DOHH2 (cell line): ENCODE data around the gene EXOC6B.

Experiments
- H3F3A ChIP-seq: fragments of 200-600 bp; sonication (generic), shearing (Covaris generic); 2 replicates; pipeline ENCODE4 v1.6.0; 2016; ENCODE audit warnings: antibody characterized with exemption, mild to moderate bottlenecking; ENCODE audit not compliant: control insufficient read depth, insufficient read depth
- H3K27ac ChIP-seq: fragments of 200-600 bp; sonication (generic); 2 replicates; pipeline ENCODE4 v1.5.1; 2014; ENCODE audit warnings: low read depth, mild to moderate bottlenecking, low read length, moderate library complexity
- H3K27me3 ChIP-seq: fragments of 200-600 bp; sonication (generic); 2 replicates; pipeline ENCODE4 v1.6.1; 2014; ENCODE audit warnings: mild to moderate bottlenecking, low read length, mixed read lengths; ENCODE audit not compliant: control insufficient read depth
- H3K36me3 ChIP-seq: fragments of 200-600 bp; sonication (generic); 2 replicates; pipeline ENCODE4 v1.6.1; 2014; ENCODE audit warnings: mild to moderate bottlenecking, low read length, moderate library complexity, mixed read lengths; ENCODE audit not compliant: control insufficient read depth
- H3K4me1 ChIP-seq: fragments of 200-600 bp; sonication (generic); 2 replicates; pipeline ENCODE4 v1.6.1; 2014; ENCODE audit warnings: mild to moderate bottlenecking, low read length, mixed read lengths; ENCODE audit not compliant: control insufficient read depth
- H3K4me2 ChIP-seq: fragments of 200-600 bp; sonication (generic); 2 replicates; pipeline ENCODE4 v1.6.0; 2014; ENCODE audit warnings: mild to moderate bottlenecking, low read length, moderate library complexity
- H3K4me3 ChIP-seq: fragments of 200-600 bp; sonication (generic); 2 replicates; pipeline ENCODE4 v1.5.1; 2014; ENCODE audit warnings: mild to moderate bottlenecking, low read length, mixed read lengths
- H3K79me2 ChIP-seq: fragments of 200-600 bp; sonication (generic); 2 replicates; pipeline ENCODE4 v1.6.1; 2014; ENCODE audit warnings: mild to moderate bottlenecking, low read length, mixed read lengths; ENCODE audit not compliant: control insufficient read depth
- H3K9me2 ChIP-seq: fragments of 200-600 bp; sonication (generic); replicated peaks from 2 replicates; pipeline ENCODE4 v1.6.1; 2014; ENCODE audit warnings: mild to moderate bottlenecking, low read length, mixed read lengths; ENCODE audit not compliant: control insufficient read depth
- H3K9me3 ChIP-seq: fragments of 200-600 bp; sonication (generic); 2 replicates; pipeline ENCODE4 v1.6.1; 2014; ENCODE audit warnings: antibody characterized with exemption, low read length, mixed read lengths; ENCODE audit not compliant: control insufficient read depth, insufficient read depth
- H4K20me1 ChIP-seq: fragments of 200-600 bp; sonication (generic); 2 replicates; pipeline ENCODE4 v1.6.0; 2014; ENCODE audit warnings: low read depth, mild to moderate bottlenecking, antibody characterized with exemption, low read length, moderate library complexity; ENCODE audit not compliant: control insufficient read depth, insufficient read depth
- EZH2phosphoT487 ChIP-seq: fragments of 200-600 bp; sonication (generic); IDR thresholded peaks from 2 replicates; pipeline ENCODE4 v1.6.1; 2017; ENCODE audit warnings: borderline replicate concordance, mild to moderate bottlenecking, antibody characterized with exemption, low read length, moderate library complexity, mixed read lengths
- TF ChIP-seq, protein P1 (sequence below): fragments of 200-600 bp; sonication (generic); IDR thresholded peaks from one replicate; pipeline ENCODE4 v1.5.1; 2014; ENCODE audit warnings: antibody characterized with exemption, mild to moderate bottlenecking, low read depth, low read length; ENCODE audit not compliant: poor library complexity, severe bottlenecking

The EXOC6B gene

DNA sequence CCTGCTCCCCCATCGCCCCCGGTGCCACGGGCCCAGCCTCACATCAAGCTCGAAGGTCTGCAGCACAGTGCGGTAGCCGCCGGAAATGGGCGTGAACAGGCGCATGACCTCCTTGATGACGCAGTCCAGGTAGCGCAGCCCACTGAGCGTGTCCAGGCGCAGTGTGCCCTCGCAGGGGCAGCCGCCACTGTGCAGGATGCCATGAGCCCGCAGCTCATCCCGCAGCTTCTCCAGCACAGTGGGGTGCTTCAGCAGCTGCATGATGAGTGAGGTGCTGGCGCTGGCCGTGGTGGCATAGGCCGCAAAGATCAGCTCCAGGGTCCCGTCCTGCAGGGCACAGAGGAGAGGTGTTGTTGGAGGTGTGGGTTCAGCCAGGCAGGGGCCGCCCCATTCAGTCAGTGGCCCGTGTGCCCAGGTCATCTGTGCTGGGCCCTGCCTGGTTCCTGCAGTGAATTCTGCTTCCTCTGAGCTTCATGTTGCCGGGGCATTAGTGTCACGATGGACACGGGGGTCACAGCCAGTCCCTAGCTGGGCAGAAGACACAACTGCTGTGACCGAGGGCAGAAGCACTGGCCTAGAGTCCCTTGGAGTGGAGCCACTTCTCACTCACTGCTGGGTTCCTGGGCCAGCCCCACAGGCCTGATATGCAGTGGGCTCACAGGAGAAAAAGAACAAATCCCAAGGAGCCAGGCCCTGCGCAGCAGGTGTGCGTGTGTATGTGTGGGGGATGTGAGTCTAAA, 692.7 kb downstream of the EXOC6B start:
- Histone ChIP-seq H3F3A (no peaks in the 10 kb centered on the region), H3K4me1 (no peaks in the 10 kb centered on the region), H3K79me2 (no peaks in the 10 kb centered on the region), H3K4me3 (no peak overlapping the region), H3K9me3 (no peaks in the 10 kb centered on the region), H3K27me3 (no peaks in the 10 kb centered on the region), H3K9me2 (no peaks in the 10 kb centered on the region), H3K4me2 (no peak overlapping the region), H3K27ac (no peak overlapping the region), H4K20me1 (no peaks in the 10 kb centered on the region), H3K36me3 (no peaks in the 10 kb centered on the region)
- no peak for TF ChIP-seq EZH2phosphoT487
- TF ChIP-seq, protein P1, sequence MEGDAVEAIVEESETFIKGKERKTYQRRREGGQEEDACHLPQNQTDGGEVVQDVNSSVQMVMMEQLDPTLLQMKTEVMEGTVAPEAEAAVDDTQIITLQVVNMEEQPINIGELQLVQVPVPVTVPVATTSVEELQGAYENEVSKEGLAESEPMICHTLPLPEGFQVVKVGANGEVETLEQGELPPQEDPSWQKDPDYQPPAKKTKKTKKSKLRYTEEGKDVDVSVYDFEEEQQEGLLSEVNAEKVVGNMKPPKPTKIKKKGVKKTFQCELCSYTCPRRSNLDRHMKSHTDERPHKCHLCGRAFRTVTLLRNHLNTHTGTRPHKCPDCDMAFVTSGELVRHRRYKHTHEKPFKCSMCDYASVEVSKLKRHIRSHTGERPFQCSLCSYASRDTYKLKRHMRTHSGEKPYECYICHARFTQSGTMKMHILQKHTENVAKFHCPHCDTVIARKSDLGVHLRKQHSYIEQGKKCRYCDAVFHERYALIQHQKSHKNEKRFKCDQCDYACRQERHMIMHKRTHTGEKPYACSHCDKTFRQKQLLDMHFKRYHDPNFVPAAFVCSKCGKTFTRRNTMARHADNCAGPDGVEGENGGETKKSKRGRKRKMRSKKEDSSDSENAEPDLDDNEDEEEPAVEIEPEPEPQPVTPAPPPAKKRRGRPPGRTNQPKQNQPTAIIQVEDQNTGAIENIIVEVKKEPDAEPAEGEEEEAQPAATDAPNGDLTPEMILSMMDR = no peak

DNA sequence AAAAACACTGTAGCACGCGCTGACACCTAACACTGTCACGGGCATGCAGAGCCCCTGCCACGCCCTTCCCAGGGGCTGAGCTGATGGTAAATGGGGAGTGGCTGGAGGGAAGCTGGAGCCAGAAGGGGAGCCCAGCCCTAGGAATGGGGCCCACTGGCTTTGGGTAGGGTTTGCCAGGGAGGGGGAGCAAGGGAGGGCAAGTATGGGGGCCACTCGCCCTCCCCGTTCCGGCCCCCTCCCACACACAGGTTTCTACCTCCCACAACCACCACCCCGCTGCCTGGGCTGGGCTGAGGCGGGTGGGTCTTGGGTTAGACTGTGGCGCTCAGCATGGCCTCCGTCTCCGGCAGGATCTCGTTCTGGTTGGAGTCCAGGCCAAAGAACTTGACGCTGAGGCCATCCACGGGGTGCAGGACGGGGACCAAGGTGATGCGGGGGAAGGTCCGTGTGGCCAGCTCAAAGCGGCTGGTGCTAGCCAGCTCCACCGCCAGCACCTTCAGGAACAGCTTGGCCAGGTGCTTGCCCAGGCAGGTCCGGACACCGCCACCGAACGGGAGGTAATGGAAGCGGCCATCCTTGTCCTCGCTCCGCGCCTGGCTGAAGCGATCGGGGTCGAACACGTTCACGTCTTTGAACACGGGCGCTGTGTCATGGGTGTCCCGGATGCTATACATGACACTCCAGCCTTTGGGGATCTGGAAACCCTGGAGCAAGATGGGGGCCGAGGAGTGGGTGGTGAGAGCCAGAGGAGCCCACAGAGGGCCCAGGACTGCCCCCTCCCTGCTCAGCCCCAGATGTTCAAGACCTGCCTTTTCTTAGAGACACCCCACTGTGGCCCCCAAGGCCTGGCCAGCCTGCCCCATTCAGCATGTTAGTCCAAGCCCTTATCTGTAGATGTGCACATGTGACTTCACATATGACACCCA, 693.7 kb downstream of the EXOC6B start:
- H3F3A ChIP-seq = no peaks in the 10 kb centered on the region
- H3K27me3 ChIP-seq = no peaks in the 10 kb centered on the region
- H3K9me2 ChIP-seq = no peaks in the 10 kb centered on the region
- TF ChIP-seq EZH2phosphoT487 = no peak
- TF ChIP-seq, protein P1 = no peak
- no peaks in the 10 kb centered on the region for H3K9me3 ChIP-seq
- H3K27ac ChIP-seq = no peak overlapping the region
- H4K20me1 ChIP-seq = no peaks in the 10 kb centered on the region
- no peak overlapping the region for H3K4me2 ChIP-seq
- no peaks in the 10 kb centered on the region for H3K4me1 ChIP-seq
- H3K79me2 ChIP-seq = no peaks in the 10 kb centered on the region
- H3K4me3 ChIP-seq = no peak overlapping the region
- no peaks in the 10 kb centered on the region for H3K36me3 ChIP-seq

DNA sequence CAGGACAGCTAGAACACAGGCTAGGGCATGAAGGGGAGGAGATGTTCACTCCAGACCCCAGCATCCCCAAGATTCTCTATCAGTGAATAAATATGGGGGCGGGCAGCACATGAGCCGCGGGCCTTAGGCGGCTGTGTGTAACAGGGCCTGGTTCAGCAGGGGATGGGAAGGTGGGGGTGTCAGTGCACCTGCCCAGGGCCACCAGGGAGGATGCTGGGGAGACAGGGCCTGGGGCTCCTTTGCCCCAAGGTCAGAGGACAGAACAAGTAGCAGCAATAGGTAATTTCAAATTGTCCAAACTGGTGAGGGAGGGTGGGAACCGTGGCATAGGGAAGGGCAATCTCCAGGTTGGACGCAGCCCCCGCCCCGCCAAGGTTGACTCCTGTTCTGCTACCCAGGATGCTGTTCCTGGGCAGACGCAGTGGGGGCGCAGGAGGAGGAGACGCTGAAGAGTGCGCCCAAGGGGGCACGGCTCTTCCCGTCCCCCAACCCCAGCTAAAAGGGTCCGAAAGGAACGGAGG, 694.4 kb downstream of the EXOC6B start:
- Histone ChIP-seq H3K9me2 (no peaks in the 10 kb centered on the region), H4K20me1 (no peaks in the 10 kb centered on the region), H3K4me3 (no peak overlapping the region), H3K27ac (no peak overlapping the region), H3K36me3 (no peaks in the 10 kb centered on the region), H3K4me2 (no peak overlapping the region), H3K79me2 (no peaks in the 10 kb centered on the region), H3K9me3 (no peaks in the 10 kb centered on the region), H3K4me1 (no peaks in the 10 kb centered on the region), H3F3A (no peaks in the 10 kb centered on the region), H3K27me3 (no peaks in the 10 kb centered on the region)
- TF ChIP-seq, protein P1 = no peak
- no peak for TF ChIP-seq EZH2phosphoT487
